Peyer's patch (tissue), 4 donors: ENCODE data around the gene OR4D1. TPM values are rescaled to one million over a fixed set of nuclear protein-coding genes. Genes with fewer than 3 reads are reported as not detected.
A peak's percentile ranks its signal among the peaks of the same experiment; 100 is the strongest.

Experiments
- DNase-seq, 3 donors: peaks; one replicate each; pipeline ENCODE4 v3.0.0-alpha.2; 2017 to 2019
- H3K27ac ChIP-seq, 4 donors: fragments of 200-600 bp; sonication (generic); one replicate each; pipeline ENCODE4 v1.5.1; 2016 to 2019
- H3K27me3 ChIP-seq, 2 donors: fragments of 200-600 bp; sonication (generic); one replicate each; pipeline ENCODE4 v1.5.1; 2019
- H3K36me3 ChIP-seq, 3 donors: fragments of 200-600 bp; sonication (generic); one replicate each; pipeline ENCODE4 v1.5.1; 2016 to 2019
- H3K4me1 ChIP-seq, 4 donors: fragments of 200-600 bp; sonication (generic); one replicate each; pipeline ENCODE4 v1.5.1; 2016 to 2019
- H3K4me3 ChIP-seq, 4 donors: fragments of 200-600 bp; sonication (generic); 1 replicate in 3 of 4; 2 replicates in 1 of 4; pipeline ENCODE4 v1.5.1; 2016 to 2019; ENCODE audit warnings: mild to moderate bottlenecking in 1 of 4
- H3K9me3 ChIP-seq, 4 donors: fragments of 200-600 bp; sonication (generic); one replicate each; pipeline ENCODE4 v1.5.1; 2016 to 2019; ENCODE audit warnings: mild to moderate bottlenecking in 1 of 4
- CTCF ChIP-seq, 6 experiments: fragments of 450-650 bp in 4 of 6; fragments of 200-600 bp in 2 of 6; sonication (generic) in 1 of 6; IDR thresholded peaks; one replicate each; pipeline ENCODE4 v1.5.1; 2017 to 2019; ENCODE audit warnings: antibody characterized with exemption in 6 of 6, mild to moderate bottlenecking in 3 of 6, moderate library complexity in 1 of 6
- POLR2A ChIP-seq, 2 donors: fragments of 450-650 bp; IDR thresholded peaks; one replicate each; pipeline ENCODE4 v1.5.1; 2017; ENCODE audit warnings: antibody characterized with exemption in 2 of 2, mild to moderate bottlenecking in 2 of 2, moderate library complexity in 2 of 2
- total RNA-seq, 4 donors: library from RNA; depleted of rRNA; stranded (reverse); fragments of >200 nt; gene quantifications; one replicate each; pipeline ENCODE4 v1.1.0, GENCODE V29; 2016

The OR4D1 gene
- total RNA-seq, 4 donors from 2014 or later, result not detected

- H3K4me3 ChIP-seq, result peak overlapping the region; percentile 24 to 47 (median 36)
- no peak for TF ChIP-seq CTCF (IDR thresholded peaks at IDR 0.05)
- TF ChIP-seq POLR2A (IDR thresholded peaks at IDR 0.05), result no peak
- H3K9me3 ChIP-seq, result no peaks in the 10 kb centered on the region
- DNase-seq, result peak in 1 of 3 donors; percentile 27
- H3K27me3 ChIP-seq, result no peaks in the 10 kb centered on the region
- H3K27ac ChIP-seq, result peak overlapping the region in 1 of 4 donors; percentile 60
- H3K4me1 ChIP-seq, result peaks cover 0 to 4% (median 0%) of the 10 kb centered on the region in 4 donors
- H3K36me3 ChIP-seq, result no peaks in the 10 kb centered on the region
Measured at GRCh38 chr17:58156839-58157803, 8.9 kb downstream of the OR4D1 start.

- TF ChIP-seq CTCF (IDR thresholded peaks at IDR 0.05) (no peak), POLR2A (IDR thresholded peaks at IDR 0.05) (no peak)
- peaks cover 0 to 4% (median 0%) of the 10 kb centered on the region in 4 donors for H3K4me1 ChIP-seq
- H3K4me3 ChIP-seq, result no peak overlapping the region
- no peak for DNase-seq
- no peak overlapping the region for H3K27ac ChIP-seq
- H3K36me3 ChIP-seq, result no peaks in the 10 kb centered on the region
- no peaks in the 10 kb centered on the region for H3K9me3 ChIP-seq
- H3K27me3 ChIP-seq, result no peaks in the 10 kb centered on the region
Measured at GRCh38 chr17:58158181-58158580, 10.0 kb downstream of the OR4D1 start.

GRCh38 chr17:58161566-58161965, 13.4 kb downstream of the OR4D1 start:
- Histone ChIP-seq H3K27me3 (no peaks in the 10 kb centered on the region), H3K4me1 (peaks cover 0 to 4% (median 0%) of the 10 kb centered on the region in 4 donors), H3K36me3 (no peaks in the 10 kb centered on the region), H3K27ac (no peak overlapping the region), H3K9me3 (no peaks in the 10 kb centered on the region), H3K4me3 (no peak overlapping the region)
- DNase-seq, result no peak
- TF ChIP-seq CTCF (IDR thresholded peaks at IDR 0.05), result no peak
- no peak for TF ChIP-seq POLR2A (IDR thresholded peaks at IDR 0.05)

- Histone ChIP-seq H3K4me3 (no peak overlapping the region), H3K36me3 (no peaks in the 10 kb centered on the region), H3K9me3 (no peaks in the 10 kb centered on the region), H3K4me1 (no peaks in the 10 kb centered on the region), H3K27me3 (no peaks in the 10 kb centered on the region), H3K27ac (no peak overlapping the region)
- no peak for TF ChIP-seq POLR2A (IDR thresholded peaks at IDR 0.05)
- TF ChIP-seq CTCF (IDR thresholded peaks at IDR 0.05), result no peak
- DNase-seq, result no peak
Measured at GRCh38 chr17:58165981-58166380, 17.8 kb downstream of the OR4D1 start.

- Histone ChIP-seq H3K27ac (no peak within 1 kb of the TSS), H3K4me1 (no peaks in the 10 kb centered on the region), H3K4me3 (no peak within 1 kb of the TSS), H3K36me3 (no peaks in the 10 kb centered on the region), H3K9me3 (no peaks in the 10 kb centered on the region), H3K27me3 (no peaks in the 10 kb centered on the region)
- TF ChIP-seq POLR2A (IDR thresholded peaks at IDR 0.05), result no peak
- no peak for TF ChIP-seq CTCF (IDR thresholded peaks at IDR 0.05)
- no peak for DNase-seq
Measured at GRCh38 chr17:58166682-58167081, 18.5 kb downstream of the OR4D1 start, which contains the start of gene OR4D2. Gene OR4D2 (plus strand): TSS chr17:58166982. CDS start chr17:58169656, 2,674 bp downstream.
